Astrocyte (in vitro differentiated cells and primary cell): ENCODE measurements around the gene ZNF648. TPM values are rescaled to one million over a fixed set of nuclear protein-coding genes. Genes with fewer than 3 reads are reported as not detected.

Experiments used
- DNase-seq: peaks from one replicate; pipeline ENCODE4 v3.0.0-alpha.2; 2010; ENCODE audit warnings: low read depth
- FAIRE-seq: peaks from 2 replicates; lab custom pipeline; 2011; peaks lifted over from hg19 to GRCh38; lab: Jason Lieb, UNC
- H2AFZ ChIP-seq: 2 replicates; pipeline ENCODE4 v1.6.0; 2012; ENCODE audit warnings: low read depth, low read length, inconsistent platforms
- H3K27ac ChIP-seq: 2 replicates; pipeline ENCODE4 v1.5.1; 2011; ENCODE audit warnings: low read depth, low read length, inconsistent platforms
- H3K27me3 ChIP-seq: 2 replicates; pipeline ENCODE4 v1.6.0; 2011; ENCODE audit warnings: low read length, inconsistent platforms; ENCODE audit not compliant: insufficient read depth
- H3K36me3 ChIP-seq: 2 replicates; pipeline ENCODE4 v1.5.1; 2011; ENCODE audit warnings: low read length, inconsistent platforms; ENCODE audit not compliant: insufficient read depth
- H3K4me1 ChIP-seq: 2 replicates; pipeline ENCODE4 v1.5.1; 2011; ENCODE audit warnings: low read length, inconsistent platforms; ENCODE audit not compliant: insufficient read depth
- H3K4me2 ChIP-seq: 2 replicates; pipeline ENCODE4 v1.6.0; 2012; ENCODE audit warnings: low read length, inconsistent platforms
- H3K4me3 ChIP-seq: 2 replicates; pipeline ENCODE4 v1.5.1; 2011; ENCODE audit warnings: low read depth, mild to moderate bottlenecking, low read length, inconsistent platforms; ENCODE audit not compliant: insufficient read depth
- H3K79me2 ChIP-seq: 2 replicates; pipeline ENCODE4 v1.6.0; 2012; ENCODE audit warnings: mild to moderate bottlenecking, low read length, inconsistent platforms; ENCODE audit not compliant: insufficient read depth
- H3K9ac ChIP-seq: 2 replicates; pipeline ENCODE4 v1.6.0; 2012; ENCODE audit warnings: mild to moderate bottlenecking, low read length, inconsistent platforms
- H3K9me3 ChIP-seq: 2 replicates; pipeline ENCODE4 v1.5.1; 2012; ENCODE audit warnings: low read depth, mild to moderate bottlenecking, low read length, inconsistent platforms; ENCODE audit not compliant: insufficient read depth
- H4K20me1 ChIP-seq: 2 replicates; pipeline ENCODE4 v1.6.0; 2012; ENCODE audit warnings: low read length, inconsistent platforms; ENCODE audit not compliant: insufficient read depth
- H3K27ac Mint-ChIP-seq: one replicate; pipeline ENCODE4 v1.8.0; 2021; ENCODE audit warnings: mild to moderate bottlenecking, mixed read lengths; ENCODE audit not compliant: unreplicated experiment
- H3K27me3 Mint-ChIP-seq: one replicate; pipeline ENCODE4 v1.8.0; 2021; ENCODE audit warnings: low read depth, mixed read lengths; ENCODE audit not compliant: unreplicated experiment
- H3K36me3 Mint-ChIP-seq: one replicate; pipeline ENCODE4 v1.8.0; 2021; ENCODE audit warnings: low read depth, mixed read lengths; ENCODE audit not compliant: unreplicated experiment
- H3K4me1 Mint-ChIP-seq: one replicate; pipeline ENCODE4 v1.8.0; 2021; ENCODE audit warnings: low read depth, mixed read lengths; ENCODE audit not compliant: unreplicated experiment
- H3K4me3 Mint-ChIP-seq: one replicate; pipeline ENCODE4 v1.8.0; 2021; ENCODE audit warnings: mild to moderate bottlenecking, moderate library complexity, mixed read lengths; ENCODE audit not compliant: unreplicated experiment
- H3K9me3 Mint-ChIP-seq: one replicate; pipeline ENCODE4 v1.8.0; 2021; ENCODE audit warnings: mild to moderate bottlenecking, mixed read lengths; ENCODE audit not compliant: unreplicated experiment
- EZH2 ChIP-seq: IDR thresholded peaks from 2 replicates; pipeline ENCODE4 v1.6.1; 2012; ENCODE audit warnings: mild to moderate bottlenecking, low read length, inconsistent platforms; ENCODE audit not compliant: insufficient read depth
- total RNA-seq: library from RNA; stranded (reverse); gene quantifications from 2 replicates; pipeline ENCODE4 v1.2.1, GENCODE V29; 2021
- TF ChIP-seq, protein P1 (sequence below): IDR thresholded peaks from 2 replicates; pipeline ENCODE4 v1.5.1; 2011; ENCODE audit warnings: low read depth, mild to moderate bottlenecking, inconsistent platforms, low read length, moderate library complexity; ENCODE audit not compliant: insufficient read depth

ZNF648 gene
- total RNA-seq, 1 donor from 2014 or later = not detected

DNA sequence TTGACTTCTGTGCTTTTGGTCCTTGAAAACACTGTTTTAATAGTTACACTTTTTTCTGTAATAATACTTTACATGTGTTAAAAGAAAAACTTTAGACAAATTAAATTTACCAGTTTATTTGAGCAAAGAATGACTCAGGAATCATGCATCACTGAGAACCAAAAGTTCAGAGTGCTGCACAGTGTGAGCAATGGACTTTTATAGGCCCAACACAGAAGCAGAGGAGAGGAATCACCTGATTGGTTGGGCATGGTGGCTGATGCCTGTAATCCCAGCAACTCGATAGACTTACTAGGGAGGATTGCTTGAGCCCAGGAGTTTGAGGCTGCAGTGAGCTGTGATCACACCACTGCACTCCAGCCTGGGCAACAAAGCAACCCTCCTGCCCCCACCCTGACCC is 29.3 kb downstream of the ZNF648 start:
- peaks cover 1% of the 10 kb centered on the region for H3K27me3 Mint-ChIP-seq
- H3K9ac ChIP-seq = no peak overlapping the region
- no peaks in the 10 kb centered on the region for H3K36me3 ChIP-seq
- H3K4me2 ChIP-seq = no peak overlapping the region
- peaks cover 2% of the 10 kb centered on the region for H3K36me3 Mint-ChIP-seq
- no peaks in the 10 kb centered on the region for H3K9me3 ChIP-seq
- no peak overlapping the region for H3K4me3 Mint-ChIP-seq
- H3K9me3 Mint-ChIP-seq = peaks cover 1% of the 10 kb centered on the region
- no peak overlapping the region for H2AFZ ChIP-seq
- no peaks in the 10 kb centered on the region for H4K20me1 ChIP-seq
- no peak overlapping the region for H3K27ac ChIP-seq
- peaks cover 9% of the 10 kb centered on the region for H3K4me1 Mint-ChIP-seq
- H3K27me3 ChIP-seq = no peaks in the 10 kb centered on the region
- H3K79me2 ChIP-seq = no peaks in the 10 kb centered on the region
- FAIRE-seq (no peak), DNase-seq (no peak)
- no peak overlapping the region for H3K27ac Mint-ChIP-seq
- TF ChIP-seq, protein P1, sequence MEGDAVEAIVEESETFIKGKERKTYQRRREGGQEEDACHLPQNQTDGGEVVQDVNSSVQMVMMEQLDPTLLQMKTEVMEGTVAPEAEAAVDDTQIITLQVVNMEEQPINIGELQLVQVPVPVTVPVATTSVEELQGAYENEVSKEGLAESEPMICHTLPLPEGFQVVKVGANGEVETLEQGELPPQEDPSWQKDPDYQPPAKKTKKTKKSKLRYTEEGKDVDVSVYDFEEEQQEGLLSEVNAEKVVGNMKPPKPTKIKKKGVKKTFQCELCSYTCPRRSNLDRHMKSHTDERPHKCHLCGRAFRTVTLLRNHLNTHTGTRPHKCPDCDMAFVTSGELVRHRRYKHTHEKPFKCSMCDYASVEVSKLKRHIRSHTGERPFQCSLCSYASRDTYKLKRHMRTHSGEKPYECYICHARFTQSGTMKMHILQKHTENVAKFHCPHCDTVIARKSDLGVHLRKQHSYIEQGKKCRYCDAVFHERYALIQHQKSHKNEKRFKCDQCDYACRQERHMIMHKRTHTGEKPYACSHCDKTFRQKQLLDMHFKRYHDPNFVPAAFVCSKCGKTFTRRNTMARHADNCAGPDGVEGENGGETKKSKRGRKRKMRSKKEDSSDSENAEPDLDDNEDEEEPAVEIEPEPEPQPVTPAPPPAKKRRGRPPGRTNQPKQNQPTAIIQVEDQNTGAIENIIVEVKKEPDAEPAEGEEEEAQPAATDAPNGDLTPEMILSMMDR = no peak
- no peak for TF ChIP-seq EZH2
- no peaks in the 10 kb centered on the region for H3K4me1 ChIP-seq
- H3K4me3 ChIP-seq = no peak overlapping the region

DNA sequence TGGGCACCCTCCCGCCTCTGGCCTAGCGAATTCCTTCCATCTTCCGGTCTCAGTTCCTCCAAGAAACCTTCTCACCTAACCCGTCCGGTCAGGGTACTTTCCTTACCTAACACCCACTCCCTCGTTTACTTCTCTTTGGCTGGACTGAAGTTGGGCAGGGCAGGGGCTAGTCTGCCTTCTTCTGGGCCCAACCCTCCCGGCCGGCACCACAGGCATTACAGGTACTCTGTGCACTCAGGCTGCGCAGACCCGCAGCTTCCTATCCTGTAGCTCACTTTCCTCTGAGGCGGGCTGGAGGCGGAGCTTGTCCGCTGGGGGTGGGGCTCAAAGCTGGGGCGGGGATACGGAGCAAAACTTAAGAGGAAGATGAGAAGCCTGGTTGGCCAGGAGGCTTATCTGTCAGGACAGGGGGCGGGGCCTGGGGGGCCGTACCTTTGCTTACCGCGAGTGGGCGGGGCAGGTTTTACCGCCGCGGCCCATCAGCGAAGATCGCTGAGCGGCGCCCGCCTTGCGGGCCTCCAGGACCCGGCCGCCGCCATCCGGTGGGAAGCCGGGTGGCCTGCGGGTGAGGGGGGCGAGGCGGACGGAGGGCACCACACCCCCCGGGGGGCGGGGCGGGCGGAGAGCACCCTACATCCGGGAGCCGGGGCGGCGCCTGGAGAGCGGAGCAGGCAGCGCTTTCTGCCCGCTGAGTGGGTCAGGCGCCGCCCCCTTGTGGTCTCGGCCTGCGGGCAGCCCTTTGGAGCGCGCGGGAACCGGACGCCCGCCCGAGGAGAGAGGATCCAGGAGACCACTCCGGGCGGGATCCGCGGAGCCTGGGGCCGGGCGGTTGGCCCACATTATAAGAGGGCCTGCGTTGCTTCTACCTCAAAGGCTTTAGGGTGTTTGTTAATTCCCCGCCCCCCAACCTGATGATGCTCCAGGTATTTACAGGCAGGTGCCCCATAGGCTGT is 31.9 kb downstream of the ZNF648 start:
- H3K27me3 Mint-ChIP-seq = peaks cover 1% of the 10 kb centered on the region
- H3K4me3 ChIP-seq = peak overlapping the region; percentile 58
- H4K20me1 ChIP-seq = no peaks in the 10 kb centered on the region
- peak overlapping the region; percentile 99 for H3K27ac Mint-ChIP-seq
- peak overlapping the region; percentile 99 for H3K4me3 Mint-ChIP-seq
- H3K27ac ChIP-seq = no peak overlapping the region
- peaks cover 2% of the 10 kb centered on the region for H3K36me3 Mint-ChIP-seq
- no peaks in the 10 kb centered on the region for H3K4me1 ChIP-seq
- no peaks in the 10 kb centered on the region for H3K27me3 ChIP-seq
- FAIRE-seq (no peak), DNase-seq (peak; percentile 76)
- TF ChIP-seq, protein P1 = no peak
- TF ChIP-seq EZH2 = no peak
- peak overlapping the region; percentile 86 for H3K4me2 ChIP-seq
- H3K36me3 ChIP-seq = no peaks in the 10 kb centered on the region
- peaks cover 9% of the 10 kb centered on the region for H3K4me1 Mint-ChIP-seq
- H3K79me2 ChIP-seq = no peaks in the 10 kb centered on the region
- peak overlapping the region; percentile 86 for H2AFZ ChIP-seq
- peaks cover 3% of the 10 kb centered on the region for H3K9me3 Mint-ChIP-seq
- H3K9me3 ChIP-seq = no peaks in the 10 kb centered on the region
- peak overlapping the region; percentile 46 for H3K9ac ChIP-seq

DNA sequence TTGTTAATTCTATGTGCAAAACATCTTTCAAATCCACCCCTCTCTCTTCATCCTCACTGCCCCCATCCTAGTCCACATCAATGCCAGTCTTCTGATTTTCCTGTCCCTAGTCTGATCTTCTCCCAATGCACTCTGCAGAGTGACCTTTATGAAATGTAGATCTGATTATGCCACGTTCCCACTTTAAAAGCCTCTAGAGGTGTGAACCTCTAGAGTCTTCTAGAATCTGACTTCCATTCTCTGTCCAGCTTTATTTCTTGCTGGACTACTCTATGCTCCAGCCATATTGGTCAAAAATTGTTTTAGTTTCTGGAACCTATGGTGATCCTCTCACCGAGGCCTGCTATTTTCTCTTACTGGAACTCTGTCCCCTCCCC is 32.5 kb downstream of the ZNF648 start:
- Mint-ChIP-seq H3K27me3 (peaks cover 1% of the 10 kb centered on the region), H3K9me3 (peaks cover 3% of the 10 kb centered on the region), H3K27ac (peak overlapping the region; percentile 99), H3K36me3 (peaks cover 2% of the 10 kb centered on the region), H3K4me1 (peaks cover 9% of the 10 kb centered on the region), H3K4me3 (peak overlapping the region; percentile 99)
- Histone ChIP-seq H3K27me3 (no peaks in the 10 kb centered on the region), H3K9me3 (no peaks in the 10 kb centered on the region), H3K4me1 (no peaks in the 10 kb centered on the region), H3K4me2 (peak overlapping the region; percentile 86), H3K9ac (peak overlapping the region; percentile 46), H3K27ac (no peak overlapping the region), H4K20me1 (no peaks in the 10 kb centered on the region), H3K79me2 (no peaks in the 10 kb centered on the region), H3K36me3 (no peaks in the 10 kb centered on the region), H3K4me3 (peak overlapping the region; percentile 55), H2AFZ (peak overlapping the region; percentile 86)
- DNase-seq = no peak
- TF ChIP-seq EZH2 = no peak
- TF ChIP-seq, protein P1 = no peak
- no peak for FAIRE-seq
